ENCODE results near the gene CST9. TPM values are rescaled to one million over a fixed set of nuclear protein-coding genes. Genes with fewer than 3 reads are reported as not detected.

The CST9 gene
- total RNA-seq, result not detected in 2 replicates

GRCh38 chr20:23605867-23606651 is at the start of gene CST9:
CST9 (minus strand) TSS chr20:23605917; CDS start chr20:23605864, 53 bp downstream.

DNA sequence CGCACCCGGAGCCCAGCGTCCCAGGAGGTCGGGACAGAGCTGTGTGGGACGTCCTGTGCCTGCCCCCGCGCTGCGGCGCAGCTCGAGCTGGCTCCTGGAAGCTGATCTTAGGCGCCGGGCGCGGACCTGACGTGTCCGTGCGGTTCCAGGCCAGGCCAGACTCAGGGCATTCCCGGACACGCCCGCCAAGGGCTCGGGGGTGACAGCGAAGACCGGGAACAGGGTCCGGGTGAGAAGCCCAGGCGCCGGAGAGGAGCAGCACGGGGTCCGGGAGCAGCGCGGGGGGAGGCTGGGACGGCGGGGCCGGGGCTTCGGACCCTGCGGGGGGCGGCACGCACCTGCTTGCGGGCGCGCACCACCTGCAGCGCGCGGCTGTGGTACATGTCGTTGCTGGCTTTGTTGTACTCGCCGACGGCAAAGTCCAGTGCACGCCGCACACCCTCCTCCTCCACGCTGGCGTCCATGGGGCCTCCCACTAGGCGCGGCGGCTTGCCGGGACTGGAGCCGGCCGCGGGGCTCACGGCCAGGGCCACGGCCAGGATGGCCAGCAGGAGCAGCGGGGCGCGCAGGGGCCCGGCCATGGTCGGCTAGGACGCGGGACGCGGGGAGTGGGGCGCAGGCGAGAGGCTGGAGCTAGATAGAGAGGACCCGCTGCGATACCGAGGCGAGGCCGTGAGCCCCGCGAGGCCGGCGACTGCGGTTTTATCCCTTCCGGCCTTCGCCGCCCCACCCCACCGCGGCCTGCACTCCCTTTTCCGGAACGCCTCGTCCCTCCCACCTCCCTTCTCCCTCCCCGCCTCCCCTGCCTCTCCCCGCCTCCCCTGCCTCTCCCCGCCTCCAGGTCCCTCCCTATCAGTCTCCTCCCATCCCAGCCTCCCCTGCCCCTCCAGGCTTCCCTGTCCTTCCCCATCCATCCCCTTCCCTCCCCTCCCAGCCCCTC is 31.8 kb upstream of the CST9 start, which contains the start of gene CST3:
CST3 (minus strand) TSS at position 674 of the 940 bp plus-strand sequence; CDS start at position 581, 93 bp downstream.

GRCh38 chr20:23568320-23568970 is 37.3 kb downstream of the CST9 start, which contains the start of gene CST9L:
CST9L (minus strand) TSS chr20:23568484; CDS start chr20:23568450, 34 bp downstream.

Other genes starting within 250 kb of the CST9 start
- gene GZF1, start 243.7 kb downstream of the CST9 start, total RNA-seq, result 11.2 and 13.6 TPM in 2 replicates
- gene NAPB, start 184.4 kb downstream of the CST9 start, total RNA-seq, result 13.1 and 13.3 TPM in 2 replicates
- gene CSTL1, start 166.2 kb downstream of the CST9 start, total RNA-seq, result not detected in 2 replicates
- gene CST11, start 153.0 kb downstream of the CST9 start, total RNA-seq, result not detected in 2 replicates
- not detected in 2 replicates for gene CST8, start 114.8 kb downstream of the CST9 start, total RNA-seq
- not detected in 2 replicates for gene CST9L, start 37.4 kb downstream of the CST9 start, total RNA-seq
- gene CST3, start 32.0 kb upstream of the CST9 start, total RNA-seq, result 111 and 120 TPM in 2 replicates
- not detected in 2 replicates for gene CST4, start 83.1 kb upstream of the CST9 start, total RNA-seq
- not detected in 2 replicates for gene CST1, start 145.0 kb upstream of the CST9 start, total RNA-seq
- not detected in 2 replicates for gene CST2, start 220.8 kb upstream of the CST9 start, total RNA-seq